ENCODE results near the gene ATP8B1. TPM values are rescaled to one million over a fixed set of nuclear protein-coding genes. Genes with fewer than 3 reads are reported as not detected.
"Not testable (repeated sequence)": the region's sequence is repeated elsewhere in the genome, so short reads cannot be mapped to it uniquely, and the experiment has no call there.

The ATP8B1 gene
- total RNA-seq, 2 experiments from 2014 or later = 0.26 TPM; not detected in 1

GRCh38 chr18:57755473-57756067 lies 47.5 kb downstream of the ATP8B1 start:
- Mint-ChIP-seq H3K36me3 (no peaks in the 10 kb centered on the region), H3K4me3 (no peak overlapping the region), H3K4me1 (peaks cover 13% of the 10 kb centered on the region), H3K9me3 (ENCODE audit: low read depth) (no peaks in the 10 kb centered on the region), H3K27ac (no peak overlapping the region), H3K27me3 (peaks cover 5% of the 10 kb centered on the region)
- DNase-seq = no peak
- no peak for ATAC-seq
- CTCF ChIA-PET = no interaction called here

GRCh38 chr18:57754577-57755338 lies 48.4 kb downstream of the ATP8B1 start:
- CTCF ChIA-PET = no interaction called here
- Mint-ChIP-seq H3K4me1 (peaks cover 13% of the 10 kb centered on the region), H3K4me3 (no peak overlapping the region), H3K27ac (no peak overlapping the region), H3K36me3 (no peaks in the 10 kb centered on the region), H3K27me3 (peaks cover 8% of the 10 kb centered on the region), H3K9me3 (ENCODE audit: low read depth) (no peaks in the 10 kb centered on the region)
- no peak for DNase-seq
- ATAC-seq = no peak

- ATAC-seq = peak; percentile 27
- no peaks in the 10 kb centered on the region for H3K9me3 Mint-ChIP-seq (ENCODE audit: low read depth)
- peaks cover 13% of the 10 kb centered on the region for H3K4me1 Mint-ChIP-seq
- no peak overlapping the region for H3K4me3 Mint-ChIP-seq
- DNase-seq = no peak
- no peaks in the 10 kb centered on the region for H3K36me3 Mint-ChIP-seq
- peaks cover 9% of the 10 kb centered on the region for H3K27me3 Mint-ChIP-seq
- H3K27ac Mint-ChIP-seq = no peak overlapping the region
- CTCF ChIA-PET = no interaction called here
Measured at GRCh38 chr18:57753063-57753462, 50.1 kb downstream of the ATP8B1 start.

- Mint-ChIP-seq H3K4me3 (no peak overlapping the region), H3K27me3 (peaks cover 5% of the 10 kb centered on the region), H3K27ac (no peak overlapping the region), H3K9me3 (ENCODE audit: low read depth) (no peaks in the 10 kb centered on the region), H3K36me3 (no peaks in the 10 kb centered on the region), H3K4me1 (peaks cover 13% of the 10 kb centered on the region)
- DNase-seq (no peak), ATAC-seq (no peak)
- CTCF ChIA-PET = no interaction called here
Measured at GRCh38 chr18:57749604-57749970, 53.5 kb downstream of the ATP8B1 start.

GRCh38 chr18:57748770-57749603 lies 54.1 kb downstream of the ATP8B1 start:
- ATAC-seq (no peak), DNase-seq (no peak)
- H3K4me1 Mint-ChIP-seq = peaks cover 12% of the 10 kb centered on the region
- CTCF ChIA-PET = no interaction called here
- no peaks in the 10 kb centered on the region for H3K36me3 Mint-ChIP-seq
- H3K27ac Mint-ChIP-seq = no peak overlapping the region
- peaks cover 5% of the 10 kb centered on the region for H3K27me3 Mint-ChIP-seq
- H3K4me3 Mint-ChIP-seq = no peak overlapping the region
- H3K9me3 Mint-ChIP-seq (ENCODE audit: low read depth) = no peaks in the 10 kb centered on the region

- CTCF ChIA-PET = interaction anchor here (0.6 kb wide), 1 partner anchor 12 kb away, joined by 3 read pairs; no protein-coding TSS in a partner anchor
- DNase-seq (no peak), ATAC-seq (no peak)
- Mint-ChIP-seq H3K27me3 (peaks cover 5% of the 10 kb centered on the region), H3K9me3 (ENCODE audit: low read depth) (no peaks in the 10 kb centered on the region), H3K4me1 (peaks cover 8% of the 10 kb centered on the region), H3K27ac (no peak overlapping the region), H3K4me3 (no peak overlapping the region), H3K36me3 (peaks cover 1% of the 10 kb centered on the region)
Measured at GRCh38 chr18:57747809-57748680, 55.1 kb downstream of the ATP8B1 start.

GRCh38 chr18:57744211-57744694 lies 58.9 kb downstream of the ATP8B1 start:
- H3K36me3 Mint-ChIP-seq = peaks cover 3% of the 10 kb centered on the region
- DNase-seq (no peak), ATAC-seq (no peak)
- H3K4me1 Mint-ChIP-seq = no peaks in the 10 kb centered on the region
- no peaks in the 10 kb centered on the region for H3K27me3 Mint-ChIP-seq
- CTCF ChIA-PET = no interaction called here
- no peaks in the 10 kb centered on the region for H3K9me3 Mint-ChIP-seq (ENCODE audit: low read depth)
- H3K27ac Mint-ChIP-seq = no peak overlapping the region
- H3K4me3 Mint-ChIP-seq = no peak overlapping the region

- ATAC-seq = no peak
- Mint-ChIP-seq H3K9me3 (ENCODE audit: low read depth) (peaks cover 2% of the 10 kb centered on the region), H3K36me3 (peaks cover 7% of the 10 kb centered on the region), H3K27ac (no peak overlapping the region), H3K4me1 (no peaks in the 10 kb centered on the region), H3K27me3 (no peaks in the 10 kb centered on the region), H3K4me3 (no peak overlapping the region)
- CTCF ChIA-PET = interaction anchor here (0.6 kb wide), 1 partner anchor 334 kb away, joined by 3 read pairs; no protein-coding TSS in a partner anchor
- no peak for DNase-seq
Measured at GRCh38 chr18:57743008-57743407, 60.1 kb downstream of the ATP8B1 start.

- Mint-ChIP-seq H3K27me3 (no peaks in the 10 kb centered on the region), H3K4me1 (no peaks in the 10 kb centered on the region), H3K36me3 (peaks cover 8% of the 10 kb centered on the region), H3K4me3 (no peak overlapping the region), H3K27ac (no peak overlapping the region), H3K9me3 (ENCODE audit: low read depth) (peaks cover 2% of the 10 kb centered on the region)
- ATAC-seq (no peak), DNase-seq (no peak)
- CTCF ChIA-PET = interaction anchor here (1.3 kb wide), 1 partner anchor 16 kb away, joined by 4 read pairs; no protein-coding TSS in a partner anchor
Measured at GRCh38 chr18:57741273-57741672, 61.8 kb downstream of the ATP8B1 start.

GRCh38 chr18:57738078-57738477 lies 65.0 kb downstream of the ATP8B1 start:
- H3K27me3 Mint-ChIP-seq = no peaks in the 10 kb centered on the region
- peaks cover 9% of the 10 kb centered on the region for H3K36me3 Mint-ChIP-seq
- ATAC-seq = no peak
- no peak overlapping the region for H3K4me3 Mint-ChIP-seq
- CTCF ChIA-PET = no interaction called here
- no peaks in the 10 kb centered on the region for H3K4me1 Mint-ChIP-seq
- DNase-seq = no peak
- H3K9me3 Mint-ChIP-seq (ENCODE audit: low read depth) = peaks cover 3% of the 10 kb centered on the region
- H3K27ac Mint-ChIP-seq = no peak overlapping the region

- Mint-ChIP-seq H3K27me3 (no peaks in the 10 kb centered on the region), H3K4me3 (no peak overlapping the region), H3K27ac (no peak overlapping the region), H3K4me1 (no peaks in the 10 kb centered on the region), H3K36me3 (peaks cover 9% of the 10 kb centered on the region), H3K9me3 (ENCODE audit: low read depth) (peaks cover 7% of the 10 kb centered on the region)
- DNase-seq (no peak), ATAC-seq (no peak)
- CTCF ChIA-PET = no interaction called here
Measured at GRCh38 chr18:57737400-57738060, 65.6 kb downstream of the ATP8B1 start.

GRCh38 chr18:57735042-57735441 lies 68.1 kb downstream of the ATP8B1 start:
- H3K36me3 Mint-ChIP-seq; H3K9me3 Mint-ChIP-seq (ENCODE audit: low read depth); CTCF ChIA-PET; H3K4me1 Mint-ChIP-seq; DNase-seq; H3K4me3 Mint-ChIP-seq; H3K27me3 Mint-ChIP-seq; H3K27ac Mint-ChIP-seq; ATAC-seq: not testable (repeated sequence)
